GM23248 (cell line): ENCODE data around the gene HOXA13. TPM values are rescaled to one million over a fixed set of nuclear protein-coding genes. Genes with fewer than 3 reads are reported as not detected.

Experiments
- DNase-seq: peaks from one replicate; pipeline ENCODE4 v3.0.0-alpha.2; 2015
- H2AFZ ChIP-seq: fragments of 200-600 bp; sonication (generic); 2 replicates; pipeline ENCODE4 v1.6.1; 2016; ENCODE audit warnings: antibody characterized with exemption
- H3F3A ChIP-seq: fragments of 200-600 bp; sonication (generic); 2 replicates; pipeline ENCODE4 v1.6.1; 2016; ENCODE audit warnings: mild to moderate bottlenecking, antibody characterized with exemption, mixed run types; ENCODE audit not compliant: insufficient read depth
- H3K27ac ChIP-seq: fragments of 200-600 bp; sonication (generic); 2 replicates; pipeline ENCODE4 v1.5.1; 2016; ENCODE audit warnings: mild to moderate bottlenecking
- H3K27me3 ChIP-seq: fragments of 200-600 bp; sonication (generic); replicated peaks from 2 replicates; pipeline ENCODE4 v1.6.1; 2016; ENCODE audit warnings: mild to moderate bottlenecking; ENCODE audit not compliant: insufficient read depth
- H3K36me3 ChIP-seq: fragments of 200-600 bp; sonication (generic); 2 replicates; pipeline ENCODE4 v1.6.1; 2016; ENCODE audit warnings: low read depth, mild to moderate bottlenecking
- H3K4me1 ChIP-seq: fragments of 200-600 bp; sonication (generic); 2 replicates; pipeline ENCODE4 v1.6.1; 2016; ENCODE audit warnings: mild to moderate bottlenecking; ENCODE audit not compliant: insufficient read depth
- H3K4me2 ChIP-seq: fragments of 200-600 bp; sonication (generic); one replicate; pipeline ENCODE4 v1.6.1; 2016; ENCODE audit warnings: mild to moderate bottlenecking; ENCODE audit not compliant: unreplicated experiment
- H3K4me3 ChIP-seq: fragments of 200-600 bp; sonication (generic); 2 replicates; pipeline ENCODE4 v1.5.1; 2016; ENCODE audit warnings: mild to moderate bottlenecking
- H3K79me2 ChIP-seq: fragments of 200-600 bp; sonication (generic); 2 replicates; pipeline ENCODE4 v1.6.1; 2016; ENCODE audit warnings: mild to moderate bottlenecking; ENCODE audit not compliant: insufficient read depth
- H3K9ac ChIP-seq: fragments of 200-600 bp; sonication (generic); 2 replicates; pipeline ENCODE4 v1.6.1; 2016; ENCODE audit warnings: mild to moderate bottlenecking
- H3K9me2 ChIP-seq: fragments of 200-600 bp; sonication (generic); 2 replicates; pipeline ENCODE4 v1.6.1; 2016; ENCODE audit warnings: mixed run types, mild to moderate bottlenecking, moderate library complexity; ENCODE audit not compliant: insufficient read depth
- H3K9me3 ChIP-seq: fragments of 200-600 bp; sonication (generic); one replicate; pipeline ENCODE4 v1.6.1; 2017; ENCODE audit warnings: low read depth
- H4K20me1 ChIP-seq: fragments of 200-600 bp; sonication (generic); 2 replicates; pipeline ENCODE4 v1.6.0; 2016; ENCODE audit not compliant: insufficient read depth
- EZH2 ChIP-seq: fragments of 200-600 bp; sonication (generic); IDR thresholded peaks from 2 replicates; pipeline ENCODE4 v1.6.1; 2018; ENCODE audit warnings: antibody characterized with exemption, mild to moderate bottlenecking; ENCODE audit not compliant: insufficient read depth, poor library complexity, severe bottlenecking
- EZH2phosphoT487 ChIP-seq: fragments of 200-600 bp; sonication (generic); IDR thresholded peaks from 2 replicates; pipeline ENCODE4 v1.6.1; 2018; ENCODE audit warnings: antibody characterized with exemption, moderate library complexity, mild to moderate bottlenecking, low read depth; ENCODE audit not compliant: insufficient read depth
- WGBS, 2 experiments: methylation state at CpG; one replicate each; pipeline ENCODE4 v1.1.6; 2015 to 2017; ENCODE audit warnings: low lambda C conversion rate in 2 of 2, low coverage in 1 of 2; ENCODE audit errors: missing lambda C conversion rate in 2 of 2; 5-methylcytosine and 5-hydroxymethylcytosine counted together
- in situ Hi-C: fragments of 300-500 bp; cut with MboI; formaldehyde crosslinking; loops from 2 replicates; pipeline ENCODE4 v1.15.0; 2020
- polyA plus RNA-seq: library from polyadenylated mRNA; unstranded; fragments of >200 nt; fragmentation: Nextera tagmentation; extraction: Ambion mirVana; gene quantifications from 2 replicates; pipeline ENCODE4 v1.2.1, GENCODE V29; 2016
- total RNA-seq: library from RNA; depleted of rRNA; stranded (reverse); fragments of >200 nt; shearing (Covaris generic); gene quantifications from 2 replicates; pipeline ENCODE4 v1.2.3, GENCODE V29; 2014

The HOXA13 gene
- total and polyA plus RNA-seq, 2 experiments from 2014 or later, result 0.15 to 0.43 TPM

DNA sequence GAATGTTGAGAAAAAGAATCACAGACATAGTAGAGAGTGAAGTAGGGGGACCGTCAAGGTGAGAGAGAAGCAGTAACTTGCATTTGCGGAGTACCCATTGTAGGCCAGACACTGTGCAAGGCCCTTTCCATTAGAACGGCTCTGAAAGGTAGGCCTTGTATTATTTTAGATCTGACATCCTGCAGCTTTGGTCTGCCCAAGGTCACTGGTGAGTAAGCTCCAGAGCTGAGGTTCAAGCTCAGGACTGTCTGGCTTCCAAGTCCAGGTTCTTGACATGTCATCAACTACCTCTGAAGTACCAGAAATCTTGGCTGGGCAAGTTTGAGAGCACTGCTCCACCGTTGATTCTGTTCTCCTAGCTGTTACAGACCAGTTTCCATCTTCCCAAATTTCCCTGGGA, 29.6 kb upstream of the HOXA13 start:
- H3K4me1 ChIP-seq, result no peaks in the 10 kb centered on the region
- WGBS, 2 experiments, result 81 to 84% methylated on average over 4 of the region's 4 CpGs
- in situ Hi-C loops, result no loop called here

DNA sequence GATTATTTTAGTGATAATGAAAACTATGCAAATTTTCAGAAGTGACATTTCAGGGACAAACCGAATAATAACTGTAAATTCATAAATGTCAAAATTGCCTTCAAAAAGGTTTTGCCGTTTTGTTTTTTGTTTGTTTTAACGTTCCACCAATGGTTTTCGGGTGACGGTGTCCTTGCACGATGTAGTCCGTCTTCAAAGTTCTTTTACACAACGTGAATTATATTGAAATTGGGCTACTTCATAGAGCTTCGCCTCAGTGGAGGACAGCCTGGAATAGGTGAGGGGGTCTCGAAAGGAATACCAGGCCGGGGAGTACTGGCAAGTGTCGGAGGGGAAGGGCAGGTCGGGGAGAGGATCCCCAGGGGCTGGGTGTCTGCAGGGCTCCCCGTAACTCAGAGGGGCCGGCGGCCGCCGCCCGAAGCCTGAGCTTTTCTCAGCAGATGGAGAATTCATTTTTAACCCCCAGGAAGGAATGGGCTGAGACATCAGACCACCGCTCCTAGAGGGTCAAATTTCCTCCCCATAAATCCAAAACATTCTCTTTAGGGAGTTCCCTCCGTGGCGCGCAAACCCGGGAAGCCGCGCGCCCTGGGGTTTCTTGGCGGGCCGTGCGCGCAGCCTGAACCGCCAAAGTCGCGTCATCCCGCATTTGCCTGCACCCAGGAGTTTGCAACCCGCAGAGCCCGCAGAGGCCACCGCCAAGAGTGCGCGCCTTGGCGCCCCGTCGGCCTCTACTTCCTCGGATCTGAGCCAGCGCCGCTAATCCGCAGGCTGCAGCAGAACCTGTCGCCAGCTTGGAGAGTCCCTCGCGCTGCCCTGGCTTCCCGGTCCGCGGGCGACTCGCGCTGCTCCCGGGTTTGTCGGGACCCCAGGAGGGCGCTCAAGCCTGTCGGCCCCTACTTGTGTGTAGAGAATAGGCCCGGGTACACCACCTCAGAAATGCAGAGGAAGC, 25.4 kb upstream of the HOXA13 start:
- Histone ChIP-seq H3K4me2 (no peak overlapping the region), H3K79me2 (no peaks in the 10 kb centered on the region), H4K20me1 (no peaks in the 10 kb centered on the region), H2AFZ (no peak overlapping the region), H3F3A (no peaks in the 10 kb centered on the region), H3K27me3 (peaks cover 25% of the 10 kb centered on the region; the same call in 1 of the 2 replicates), H3K36me3 (no peaks in the 10 kb centered on the region), H3K9ac (no peak overlapping the region), H3K4me1 (no peaks in the 10 kb centered on the region), H3K9me2 (no peaks in the 10 kb centered on the region), H3K4me3 (no peak overlapping the region), H3K27ac (no peak overlapping the region), H3K9me3 (no peaks in the 10 kb centered on the region)
- in situ Hi-C loops, result no loop called here
- 51 to 55% methylated on average over 60 to 61 of the region's 61 CpGs for WGBS, 2 experiments
- TF ChIP-seq EZH2, result no peak
- TF ChIP-seq EZH2phosphoT487, result no peak
- DNase-seq, result no peak

More for the DNA sequence above, 29.6 kb upstream of the HOXA13 start:
- no peaks in the 10 kb centered on the region; the same call in 1 of the 2 replicates for H3K27me3 ChIP-seq
- no peaks in the 10 kb centered on the region for H3F3A ChIP-seq
- no peak overlapping the region for H3K27ac ChIP-seq
- H3K4me3 ChIP-seq, result no peak overlapping the region
- H3K36me3 ChIP-seq, result no peaks in the 10 kb centered on the region
- H3K79me2 ChIP-seq, result no peaks in the 10 kb centered on the region
- no peak overlapping the region for H2AFZ ChIP-seq
- no peaks in the 10 kb centered on the region for H3K9me3 ChIP-seq
- TF ChIP-seq EZH2phosphoT487 (no peak), EZH2 (no peak)
- no peaks in the 10 kb centered on the region for H4K20me1 ChIP-seq
- H3K9me2 ChIP-seq, result no peaks in the 10 kb centered on the region
- no peak for DNase-seq
- no peak overlapping the region for H3K9ac ChIP-seq
- no peak overlapping the region for H3K4me2 ChIP-seq

DNA sequence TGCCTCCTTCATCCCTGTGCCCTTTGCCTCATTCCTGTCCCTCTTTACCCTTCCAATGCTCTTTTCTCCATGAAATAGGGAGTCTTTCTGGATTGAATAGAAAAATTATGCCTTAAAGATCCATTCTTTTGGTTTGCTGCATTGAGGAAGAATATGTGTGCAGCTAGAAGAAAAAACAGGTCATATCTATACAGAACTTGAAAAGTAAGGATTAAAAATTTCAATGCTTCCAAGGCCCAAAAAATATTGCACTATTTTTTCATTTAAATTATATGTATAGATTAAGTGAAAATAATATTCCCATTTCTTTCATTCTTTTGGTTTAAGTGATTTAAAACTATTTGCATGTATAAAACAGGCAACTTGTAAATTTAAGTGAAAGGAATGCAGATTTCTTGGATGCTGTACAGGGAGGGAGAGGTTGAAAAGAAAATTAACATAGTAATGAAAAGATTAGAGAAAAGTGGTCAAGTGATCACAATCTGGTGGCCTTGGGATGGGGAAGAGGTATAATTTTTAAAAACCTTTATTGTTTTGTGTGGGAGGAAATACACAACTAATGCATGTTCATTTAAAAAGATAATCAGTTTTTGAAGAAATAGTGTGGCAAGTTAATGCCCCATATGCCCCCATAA, 24.2 kb upstream of the HOXA13 start:
- H2AFZ ChIP-seq, result no peak overlapping the region
- H3K9ac ChIP-seq, result no peak overlapping the region
- H3K9me3 ChIP-seq, result no peaks in the 10 kb centered on the region
- peaks cover 25% of the 10 kb centered on the region; the same call in 1 of the 2 replicates for H3K27me3 ChIP-seq
- H3K79me2 ChIP-seq, result no peaks in the 10 kb centered on the region
- H3K4me3 ChIP-seq, result no peak overlapping the region
- no peak overlapping the region for H3K27ac ChIP-seq
- H3K4me2 ChIP-seq, result no peak overlapping the region
- in situ Hi-C loops, result no loop called here
- H3K36me3 ChIP-seq, result no peaks in the 10 kb centered on the region
- H3F3A ChIP-seq, result no peaks in the 10 kb centered on the region
- TF ChIP-seq EZH2phosphoT487 (no peak), EZH2 (no peak)
- H3K4me1 ChIP-seq, result no peaks in the 10 kb centered on the region
- DNase-seq, result no peak
- H4K20me1 ChIP-seq, result no peaks in the 10 kb centered on the region
- no peaks in the 10 kb centered on the region for H3K9me2 ChIP-seq

DNA sequence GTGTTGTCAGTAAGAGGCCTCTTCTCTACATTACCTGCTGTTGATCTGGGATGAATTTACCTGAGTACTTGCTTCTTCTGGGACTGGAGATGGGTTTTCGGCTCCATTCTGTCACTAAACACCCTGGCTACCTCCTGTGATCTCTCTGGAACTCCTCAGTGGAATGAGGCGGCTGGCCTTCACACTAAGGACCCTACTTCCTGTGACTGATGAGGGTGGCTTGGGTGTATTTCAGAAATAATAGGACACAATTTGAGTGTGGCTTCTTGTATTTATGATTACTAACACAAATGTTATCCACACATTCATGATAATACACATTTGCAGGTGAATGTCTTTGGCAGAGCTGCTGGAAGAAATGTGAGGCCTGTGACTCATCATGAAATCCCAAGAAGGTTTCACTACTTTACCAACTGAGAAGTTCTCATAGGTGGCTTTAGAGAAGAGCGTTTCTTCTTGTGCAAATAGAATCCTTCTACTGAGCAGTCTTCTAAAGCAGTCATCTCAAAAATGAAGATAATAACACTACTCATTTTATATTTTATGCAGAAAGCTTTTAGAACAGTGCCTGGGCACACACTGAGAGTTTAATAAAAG, 21.4 kb upstream of the HOXA13 start:
- Histone ChIP-seq H3K4me3 (no peak overlapping the region), H4K20me1 (no peaks in the 10 kb centered on the region), H3K36me3 (no peaks in the 10 kb centered on the region), H3K79me2 (no peaks in the 10 kb centered on the region), H3K4me2 (no peak overlapping the region), H3F3A (no peaks in the 10 kb centered on the region), H3K27me3 (peaks cover 28% of the 10 kb centered on the region; the same call in 1 of the 2 replicates), H3K9me2 (no peaks in the 10 kb centered on the region), H3K9ac (no peak overlapping the region), H3K4me1 (no peaks in the 10 kb centered on the region), H2AFZ (no peak overlapping the region), H3K27ac (no peak overlapping the region), H3K9me3 (no peaks in the 10 kb centered on the region)
- DNase-seq, result no peak
- WGBS, 2 experiments, result 96 to 98% methylated on average over 3 of the region's 3 CpGs
- in situ Hi-C loops, result no loop called here
- TF ChIP-seq EZH2phosphoT487, result no peak
- TF ChIP-seq EZH2, result no peak
